Dedifferentiated amniotic fluid mesenchymal stem cell (primary cell): ENCODE results near the gene RWDD3.

ENCODE experiments used
- DNase-seq: peaks from one replicate; pipeline ENCODE4 v3.0.0-alpha.2; 2016; ENCODE audit errors: extremely low spot score

Gene RWDD3

GRCh38 chr1:95230256-95230655, 3.8 kb upstream of the RWDD3 start:
- DNase-seq, result no peak

DNA sequence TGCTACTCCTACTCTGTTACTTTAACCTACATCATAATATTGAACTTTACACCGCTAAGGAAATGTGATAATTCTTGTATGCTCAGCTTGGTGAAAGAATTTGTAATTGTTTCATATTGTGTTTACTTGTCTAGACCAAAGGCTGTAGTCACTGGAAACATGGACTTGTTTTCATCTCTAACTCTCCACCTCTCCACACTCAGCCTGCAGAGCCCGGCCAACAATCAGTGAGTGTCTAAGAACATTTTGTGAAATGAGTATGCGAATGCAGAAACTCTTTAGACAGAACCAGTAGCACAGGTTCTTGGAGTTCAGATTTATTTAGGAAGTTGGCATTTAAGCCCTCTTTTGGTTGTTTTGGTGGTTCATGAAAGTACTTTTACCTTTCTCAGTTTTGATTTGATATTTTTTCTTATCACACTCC, 3.2 kb upstream of the RWDD3 start:
- no peak for DNase-seq

GRCh38 chr1:95232646-95233318, 1.2 kb upstream of the RWDD3 start:
- no peak for DNase-seq

- no peak for DNase-seq
Measured at GRCh38 chr1:95233319-95233736, 682 bp upstream of the RWDD3 start.

DNA sequence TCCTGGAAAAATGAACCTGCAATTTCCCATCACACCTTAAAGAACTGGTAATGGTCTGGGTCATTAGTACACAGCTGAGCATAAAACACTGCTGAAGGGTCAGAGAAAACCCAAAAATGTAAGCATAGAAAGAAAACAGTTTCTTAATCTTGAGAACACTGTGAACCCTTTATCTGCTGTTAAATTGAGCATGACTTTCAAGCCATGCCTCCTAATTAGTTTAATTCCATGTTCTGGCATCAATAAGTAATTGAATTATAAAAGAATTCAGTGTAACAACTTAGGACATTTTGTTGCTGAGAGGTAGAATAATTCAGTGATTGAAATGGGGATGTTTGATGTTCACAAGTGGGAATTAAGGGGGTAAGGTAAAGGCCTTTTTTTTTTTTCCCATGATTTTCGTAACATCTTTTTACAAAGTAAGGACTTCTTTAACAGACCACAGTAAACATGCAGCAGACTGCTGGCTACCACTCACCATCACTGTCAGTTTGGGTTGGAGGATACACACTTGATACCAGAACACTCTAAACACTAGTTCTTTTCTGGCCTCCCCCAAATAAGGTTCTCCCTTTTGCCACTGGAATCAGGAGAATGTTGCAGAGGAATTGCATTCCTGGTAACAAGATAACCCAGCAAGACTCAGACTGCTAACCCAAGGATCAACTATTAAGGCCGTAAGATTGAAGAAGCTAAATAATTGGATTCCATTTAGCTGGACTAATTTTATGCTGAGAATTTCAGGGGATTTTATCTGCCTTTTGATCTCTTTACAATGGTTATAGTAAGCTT, 3.0 kb downstream of the RWDD3 start:
- DNase-seq, result no peak

DNA sequence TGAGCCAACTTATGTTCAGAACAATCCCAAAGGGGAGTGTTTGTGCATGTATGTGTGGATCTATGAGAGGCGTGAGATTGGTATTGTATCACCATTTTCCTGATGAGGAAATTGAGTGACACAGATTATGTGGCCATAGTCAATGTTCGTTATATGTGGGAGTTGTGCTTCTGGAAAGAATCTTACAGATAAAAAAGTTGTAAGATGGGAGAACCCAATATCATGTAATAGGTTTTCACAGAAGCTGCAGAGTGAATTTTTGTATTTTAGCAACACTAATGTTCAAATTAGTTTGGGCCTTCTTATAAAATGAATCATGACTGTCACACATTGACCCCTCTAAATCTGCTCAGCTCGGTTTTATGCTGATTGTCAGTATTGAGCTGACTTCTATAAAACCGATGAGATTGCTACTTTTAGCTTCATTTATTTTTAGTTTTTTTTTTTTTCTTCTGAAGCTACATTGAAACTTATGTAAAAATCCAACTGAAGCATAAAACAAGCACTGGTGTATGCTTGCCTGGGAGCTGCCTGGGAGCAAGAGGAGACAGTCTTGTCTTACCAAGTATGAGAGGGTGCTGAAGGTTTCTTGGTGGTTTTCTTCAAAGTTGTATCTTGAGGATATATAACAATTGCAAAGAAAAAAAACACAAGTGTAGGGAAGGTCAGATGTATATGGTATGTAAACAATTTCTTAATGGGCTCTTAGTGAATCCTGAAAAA, 4.1 kb downstream of the RWDD3 start:
- no peak for DNase-seq

- DNase-seq, result no peak
Measured at GRCh38 chr1:95245029-95245428, 11.0 kb downstream of the RWDD3 start.

DNA sequence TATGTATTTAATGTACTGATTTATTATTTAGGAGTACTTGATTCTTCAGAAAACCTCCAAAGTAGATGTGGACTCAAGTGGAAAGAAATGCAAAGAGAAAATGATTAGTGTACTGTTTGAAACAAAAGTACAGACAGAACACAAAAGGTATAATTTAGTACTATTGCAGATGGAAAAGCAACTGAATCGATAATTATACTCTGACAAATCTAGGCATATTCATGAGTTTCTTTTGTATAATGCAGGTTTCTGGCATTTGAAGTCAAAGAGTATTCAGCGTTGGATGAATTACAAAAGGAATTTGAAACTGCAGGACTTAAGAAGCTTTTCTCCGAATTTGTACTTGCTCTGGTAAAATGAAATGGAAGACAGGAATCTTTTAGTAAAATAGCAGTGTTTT, 12.5 kb downstream of the RWDD3 start:
- DNase-seq, result no peak

DNA sequence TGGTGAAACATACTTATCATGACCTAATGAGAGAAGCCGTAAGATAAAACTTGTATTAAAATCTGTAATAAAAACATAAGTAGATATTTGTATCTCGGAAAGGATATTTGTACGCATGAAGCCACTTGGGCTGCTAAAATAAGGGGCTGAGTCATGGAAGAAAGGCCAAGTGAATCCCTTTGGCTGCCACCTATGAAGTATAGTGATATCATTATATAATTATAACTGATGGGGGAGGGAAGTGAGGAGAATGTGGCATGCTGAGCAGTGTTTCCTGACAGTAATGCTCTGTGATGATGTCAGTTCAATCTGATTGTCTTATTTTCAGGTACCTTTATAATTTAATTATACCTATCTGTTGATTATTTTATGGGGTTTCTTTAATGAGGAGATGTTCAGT, 13.6 kb downstream of the RWDD3 start:
- no peak for DNase-seq

DNA sequence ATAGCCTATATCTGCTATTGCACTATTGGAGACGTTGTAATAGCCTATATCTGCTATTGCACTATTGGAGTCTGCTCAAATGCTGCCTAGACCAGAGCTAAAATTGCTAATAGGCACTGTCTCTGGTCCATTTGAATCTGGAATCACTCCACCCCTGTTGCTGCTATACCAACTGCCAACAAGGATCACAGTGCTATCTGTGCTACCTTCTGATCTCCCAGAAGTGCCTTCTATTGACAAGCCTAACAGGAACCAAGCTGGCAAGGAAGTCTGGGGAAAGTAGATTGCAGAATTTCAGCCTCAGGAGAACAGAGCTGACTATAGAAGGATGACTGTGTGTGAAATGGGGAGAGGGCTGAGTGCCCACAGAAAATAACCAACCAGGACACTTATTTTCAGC, 15.9 kb downstream of the RWDD3 start:
- no peak for DNase-seq

DNA sequence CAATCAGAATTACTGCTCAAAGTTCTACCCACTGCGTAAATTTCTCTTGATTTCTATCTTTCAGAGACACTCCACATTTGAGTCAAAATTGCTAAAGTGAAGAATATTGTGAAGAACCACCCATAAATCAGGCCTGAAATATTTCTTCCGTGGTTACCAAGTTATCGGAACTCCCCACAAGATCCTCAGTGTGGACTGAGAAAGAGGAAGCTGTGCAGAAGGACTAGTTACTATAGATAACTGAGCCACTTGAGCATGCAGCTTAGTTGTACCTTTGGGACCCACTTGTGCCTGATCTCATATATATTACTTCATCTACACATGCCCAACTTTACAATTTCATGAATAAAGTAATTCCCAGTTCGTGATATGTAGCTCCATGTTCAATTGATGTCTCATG, 18.4 kb downstream of the RWDD3 start:
- DNase-seq, result no peak

DNA sequence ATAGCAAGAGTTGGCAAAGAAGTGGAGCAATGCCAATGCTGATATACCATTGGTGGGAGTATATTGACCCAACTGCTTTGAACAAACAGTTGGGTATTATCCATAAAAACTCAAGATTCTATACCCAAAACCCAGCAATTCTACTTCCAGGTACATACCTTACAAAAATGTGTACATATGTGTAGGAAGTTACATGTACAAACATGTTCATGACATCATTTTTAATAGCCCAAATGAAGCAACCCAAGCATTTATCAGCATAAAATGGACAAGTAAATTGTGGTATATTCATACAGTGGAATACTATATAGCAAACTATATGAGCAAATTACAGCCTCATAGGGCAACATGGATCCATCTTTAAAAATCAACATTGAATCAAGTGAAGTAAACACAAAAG, 20.9 kb downstream of the RWDD3 start:
- DNase-seq, result no peak

GRCh38 chr1:95255826-95256225, 21.8 kb downstream of the RWDD3 start:
- DNase-seq, result no peak

- no peak for DNase-seq
Measured at GRCh38 chr1:95257758-95258157, 23.7 kb downstream of the RWDD3 start.

GRCh38 chr1:95259245-95259644, 25.2 kb downstream of the RWDD3 start:
- no peak for DNase-seq

GRCh38 chr1:95262913-95263312, 28.9 kb downstream of the RWDD3 start:
- no peak for DNase-seq

- no peak for DNase-seq
Measured at GRCh38 chr1:95263450-95263849, 29.4 kb downstream of the RWDD3 start.

DNA sequence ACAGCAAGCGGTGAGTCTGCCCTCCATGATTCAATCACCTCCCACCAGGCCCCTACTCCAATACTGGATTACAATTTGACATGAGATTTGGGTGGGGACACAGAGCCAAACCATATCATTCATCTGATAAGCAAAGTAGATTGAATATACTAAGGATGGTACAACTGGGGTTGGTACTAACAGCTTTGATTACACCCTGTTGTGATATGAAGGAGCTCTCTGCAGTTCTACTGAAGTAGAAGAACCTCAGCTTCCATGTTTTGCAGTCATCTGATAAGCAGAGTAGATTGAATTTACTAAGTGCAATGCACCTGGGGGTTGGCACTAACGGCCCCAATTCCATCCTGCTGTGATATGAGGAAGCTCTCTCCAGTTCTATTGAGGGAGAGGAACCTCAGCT, 31.1 kb downstream of the RWDD3 start:
- no peak for DNase-seq

DNA sequence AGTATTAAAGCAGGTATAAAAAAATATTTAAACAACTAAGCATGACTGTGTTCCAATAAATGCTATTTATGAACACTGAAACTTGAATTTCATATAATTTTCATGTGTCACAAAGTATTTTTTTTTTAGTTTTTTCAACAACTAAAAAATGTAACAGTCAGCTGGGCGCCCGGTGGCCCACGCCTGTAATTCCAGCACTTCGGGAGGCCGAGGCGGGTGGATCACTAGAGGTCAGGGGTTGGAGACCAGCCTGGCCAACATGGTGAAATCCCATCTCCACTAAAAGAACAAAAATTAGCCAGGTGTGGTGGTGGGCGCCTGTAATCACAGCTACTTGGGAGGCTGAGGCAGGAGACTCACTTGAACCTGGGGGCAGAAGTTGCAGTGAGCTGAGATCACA, 42.4 kb downstream of the RWDD3 start:
- DNase-seq, result no peak

- no peak for DNase-seq
Measured at GRCh38 chr1:95278173-95279006, 44.4 kb downstream of the RWDD3 start.

GRCh38 chr1:95281781-95282517, 47.9 kb downstream of the RWDD3 start:
- DNase-seq, result no peak
